ENCODE data around the gene CPVL. TPM values are rescaled to one million over a fixed set of nuclear protein-coding genes. Genes with fewer than 3 reads are reported as not detected.

Gene CPVL
- total RNA-seq, 1 experiment from 2014 or later, result 7.0 TPM

- no peak for DNase-seq
- Histone ChIP-seq H3K9me3 (peaks cover 3% of the 10 kb centered on the region), H3K4me3 (no peak overlapping the region), H3K27me3 (no peaks in the 10 kb centered on the region), H3K36me3 (no peaks in the 10 kb centered on the region)
These were observed 127.0 kb downstream of the CPVL start for GRCh38 chr7:29019387-29019786.

- H3K4me3 ChIP-seq, result no peak overlapping the region
- no peaks in the 10 kb centered on the region for H3K36me3 ChIP-seq
- H3K9me3 ChIP-seq, result no peaks in the 10 kb centered on the region
- H3K27me3 ChIP-seq, result no peaks in the 10 kb centered on the region
- no peak for DNase-seq
These were observed 128.6 kb downstream of the CPVL start for GRCh38 chr7:29017713-29018112.

GRCh38 chr7:29014725-29015124 is 131.6 kb downstream of the CPVL start:
- no peaks in the 10 kb centered on the region for H3K27me3 ChIP-seq
- H3K4me3 ChIP-seq, result no peak overlapping the region
- no peak for DNase-seq
- H3K9me3 ChIP-seq, result no peaks in the 10 kb centered on the region
- H3K36me3 ChIP-seq, result no peaks in the 10 kb centered on the region

GRCh38 chr7:29013931-29014330 is 132.4 kb downstream of the CPVL start:
- DNase-seq, result no peak

GRCh38 chr7:29013082-29013695 is 133.1 kb downstream of the CPVL start:
- Histone ChIP-seq H3K36me3 (no peaks in the 10 kb centered on the region), H3K4me3 (no peak overlapping the region), H3K27me3 (no peaks in the 10 kb centered on the region), H3K9me3 (no peaks in the 10 kb centered on the region)
- DNase-seq, result no peak

More at GRCh38 chr7:29013931-29014330, 132.4 kb downstream of the CPVL start:
- H3K4me3 ChIP-seq, result no peak overlapping the region
- no peaks in the 10 kb centered on the region for H3K9me3 ChIP-seq
- H3K27me3 ChIP-seq, result no peaks in the 10 kb centered on the region
- no peaks in the 10 kb centered on the region for H3K36me3 ChIP-seq

- H3K9me3 ChIP-seq, result peaks cover 10% of the 10 kb centered on the region
- no peaks in the 10 kb centered on the region for H3K36me3 ChIP-seq
- no peak for DNase-seq
- no peak overlapping the region for H3K4me3 ChIP-seq
- H3K27me3 ChIP-seq, result no peaks in the 10 kb centered on the region; the same call in 1 of the 2 replicates
These were observed 136.4 kb downstream of the CPVL start for GRCh38 chr7:29009947-29010346.

GRCh38 chr7:29008590-29008989 is 137.7 kb downstream of the CPVL start:
- no peaks in the 10 kb centered on the region for H3K36me3 ChIP-seq
- DNase-seq, result no peak
- peaks cover 10% of the 10 kb centered on the region for H3K9me3 ChIP-seq
- H3K4me3 ChIP-seq, result no peak overlapping the region
- H3K27me3 ChIP-seq, result no peaks in the 10 kb centered on the region; the same call in 1 of the 2 replicates

GRCh38 chr7:29007127-29007526 is 139.2 kb downstream of the CPVL start:
- H3K36me3 ChIP-seq, result no peaks in the 10 kb centered on the region
- H3K27me3 ChIP-seq, result peaks cover 3% of the 10 kb centered on the region
- DNase-seq, result no peak
- no peak overlapping the region for H3K4me3 ChIP-seq
- H3K9me3 ChIP-seq, result peaks cover 10% of the 10 kb centered on the region

- Histone ChIP-seq H3K36me3 (no peaks in the 10 kb centered on the region), H3K9me3 (peaks cover 10% of the 10 kb centered on the region), H3K27me3 (peaks cover 8% of the 10 kb centered on the region), H3K4me3 (no peak overlapping the region)
- peak; percentile 8 for DNase-seq
These were observed 140.5 kb downstream of the CPVL start for GRCh38 chr7:29005829-29006228.

GRCh38 chr7:29005406-29005805 is 140.9 kb downstream of the CPVL start:
- H3K36me3 ChIP-seq, result no peaks in the 10 kb centered on the region
- H3K27me3 ChIP-seq, result peaks cover 8% of the 10 kb centered on the region
- no peak overlapping the region for H3K4me3 ChIP-seq
- H3K9me3 ChIP-seq, result peaks cover 10% of the 10 kb centered on the region
- DNase-seq, result no peak

- Histone ChIP-seq H3K9me3 (peaks cover 10% of the 10 kb centered on the region), H3K4me3 (no peak overlapping the region), H3K36me3 (no peaks in the 10 kb centered on the region), H3K27me3 (peaks cover 8% of the 10 kb centered on the region)
- no peak for DNase-seq
These were observed 142.6 kb downstream of the CPVL start for GRCh38 chr7:29003703-29004102.

GRCh38 chr7:29000717-29001076 is 145.6 kb downstream of the CPVL start:
- peaks cover 10% of the 10 kb centered on the region for H3K27me3 ChIP-seq
- DNase-seq, result no peak
- H3K9me3 ChIP-seq, result peaks cover 6% of the 10 kb centered on the region; the same call in 1 of the 2 replicates
- no peaks in the 10 kb centered on the region for H3K36me3 ChIP-seq
- no peak overlapping the region for H3K4me3 ChIP-seq

GRCh38 chr7:28999895-29000716 is 146.2 kb downstream of the CPVL start:
- H3K36me3 ChIP-seq, result no peaks in the 10 kb centered on the region
- no peak for DNase-seq

GRCh38 chr7:28999427-28999826 is 146.9 kb downstream of the CPVL start:
- no peaks in the 10 kb centered on the region for H3K9me3 ChIP-seq
- DNase-seq, result no peak

More at GRCh38 chr7:28999895-29000716, 146.2 kb downstream of the CPVL start:
- H3K27me3 ChIP-seq, result peaks cover 14% of the 10 kb centered on the region
- no peak overlapping the region for H3K4me3 ChIP-seq
- H3K9me3 ChIP-seq, result peaks cover under 1% of the 10 kb centered on the region; the same call in 1 of the 2 replicates

GRCh38 chr7:28998105-28998504 is 148.2 kb downstream of the CPVL start:
- H3K36me3 ChIP-seq, result no peaks in the 10 kb centered on the region
- no peak for DNase-seq
- H3K27me3 ChIP-seq, result peaks cover 22% of the 10 kb centered on the region
- no peak overlapping the region for H3K4me3 ChIP-seq
- no peaks in the 10 kb centered on the region for H3K9me3 ChIP-seq

More at GRCh38 chr7:28999427-28999826, 146.9 kb downstream of the CPVL start:
- Histone ChIP-seq H3K4me3 (no peak overlapping the region), H3K27me3 (peaks cover 19% of the 10 kb centered on the region), H3K36me3 (no peaks in the 10 kb centered on the region)

GRCh38 chr7:28996836-28997235 is 149.5 kb downstream of the CPVL start:
- Histone ChIP-seq H3K36me3 (no peaks in the 10 kb centered on the region), H3K27me3 (peaks cover 24% of the 10 kb centered on the region), H3K9me3 (no peaks in the 10 kb centered on the region), H3K4me3 (no peak overlapping the region)
- no peak for DNase-seq

GRCh38 chr7:28993371-28993770 is 153.0 kb downstream of the CPVL start:
- H3K4me3 ChIP-seq, result no peak overlapping the region
- no peak for DNase-seq
- H3K9me3 ChIP-seq, result no peaks in the 10 kb centered on the region
- H3K27me3 ChIP-seq, result peaks cover 19% of the 10 kb centered on the region
- H3K36me3 ChIP-seq, result no peaks in the 10 kb centered on the region

- Histone ChIP-seq H3K9me3 (no peaks in the 10 kb centered on the region), H3K27me3 (peaks cover 19% of the 10 kb centered on the region), H3K36me3 (no peaks in the 10 kb centered on the region), H3K4me3 (no peak overlapping the region)
- DNase-seq, result no peak
These were observed 153.5 kb downstream of the CPVL start for GRCh38 chr7:28992798-28993197.
